Myocyte (in vitro differentiated cells): ENCODE data around the gene IRS2. TPM values are rescaled to one million over a fixed set of nuclear protein-coding genes. Genes with fewer than 3 reads are reported as not detected.

Source experiments
- DNase-seq: peaks from one replicate; pipeline ENCODE4 v3.0.0-alpha.2; 2012; ENCODE audit warnings: low read depth
- total RNA-seq: library from RNA; depleted of rRNA; stranded (reverse); fragments of >200 nt; gene quantifications from 2 replicates; pipeline ENCODE4 v1.2.3, GENCODE V29; 2014

The IRS2 gene
- total RNA-seq, 1 donor from 2014 or later: 5.7 TPM

DNA sequence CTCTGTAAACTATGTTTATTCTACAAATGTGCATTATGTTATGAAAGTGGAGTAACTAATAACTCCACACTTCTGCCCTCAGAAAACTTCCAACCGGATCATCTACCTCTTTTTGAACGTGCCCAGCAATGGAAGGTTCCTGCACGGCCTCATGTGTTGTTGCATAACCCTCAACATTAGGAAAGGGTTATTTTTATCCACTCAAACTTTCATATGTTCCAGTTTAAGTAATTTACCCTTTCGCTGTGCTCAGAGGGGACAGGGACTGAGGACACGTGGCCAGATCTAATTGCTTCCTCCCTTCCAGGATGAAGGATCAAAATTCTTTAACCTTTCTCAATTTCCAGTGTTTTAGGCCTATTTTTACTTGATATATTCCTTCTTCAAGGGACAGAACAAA lies 29.6 kb downstream of the IRS2 start:
- DNase-seq: no peak

GRCh38 chr13:109755997-109756396 lies 30.4 kb downstream of the IRS2 start:
- DNase-seq: no peak

GRCh38 chr13:109755551-109755950 lies 30.8 kb downstream of the IRS2 start:
- DNase-seq: no peak

- no peak for DNase-seq
Observed at GRCh38 chr13:109751477-109751876, 34.9 kb downstream of the IRS2 start.

- no peak for DNase-seq
Observed at GRCh38 chr13:109750221-109750775, 36.1 kb downstream of the IRS2 start.

GRCh38 chr13:109749365-109749764 lies 37.0 kb downstream of the IRS2 start:
- DNase-seq: no peak

GRCh38 chr13:109748677-109749076 lies 37.7 kb downstream of the IRS2 start:
- DNase-seq: no peak

GRCh38 chr13:109747524-109747923 lies 38.9 kb downstream of the IRS2 start:
- no peak for DNase-seq

DNA sequence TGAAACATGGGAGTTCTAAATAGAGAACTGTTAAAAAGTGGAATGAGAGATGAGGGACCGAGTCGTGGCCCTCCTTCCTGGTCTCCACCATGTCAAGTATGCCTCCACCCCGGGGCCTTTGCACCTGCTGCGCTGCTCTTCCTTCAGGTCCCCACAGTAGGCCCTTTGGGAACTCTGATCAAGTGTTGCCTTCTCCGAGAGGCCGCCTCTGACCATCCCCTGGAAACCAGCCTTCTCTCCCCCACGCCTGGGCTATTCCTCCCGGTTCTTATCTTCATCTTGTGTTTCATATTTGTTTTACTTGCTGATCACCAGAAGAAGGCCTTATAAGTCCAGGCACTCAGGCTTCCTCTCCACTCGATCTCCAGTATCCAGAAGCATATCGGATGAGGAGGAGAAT lies 40.0 kb downstream of the IRS2 start:
- DNase-seq: no peak

DNA sequence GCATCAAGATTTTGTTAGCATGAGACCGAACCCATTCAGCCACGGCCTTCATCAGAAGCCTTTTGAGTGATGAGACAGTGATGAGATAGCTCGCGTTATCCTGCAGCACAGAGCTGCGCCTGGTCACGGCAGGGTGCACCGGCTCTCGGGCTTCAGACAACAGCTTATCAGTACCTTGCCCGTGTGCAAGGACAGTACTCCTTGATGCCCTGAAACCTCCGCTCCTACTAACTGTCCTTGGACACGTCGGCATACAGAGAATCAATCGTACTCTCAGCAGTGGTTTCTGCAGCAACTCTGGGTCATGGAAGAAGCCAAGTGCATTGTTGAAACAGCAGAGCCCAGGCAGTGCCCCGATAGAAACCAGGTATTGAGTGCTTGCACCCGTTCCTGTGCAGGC lies 40.7 kb downstream of the IRS2 start:
- DNase-seq: no peak

DNA sequence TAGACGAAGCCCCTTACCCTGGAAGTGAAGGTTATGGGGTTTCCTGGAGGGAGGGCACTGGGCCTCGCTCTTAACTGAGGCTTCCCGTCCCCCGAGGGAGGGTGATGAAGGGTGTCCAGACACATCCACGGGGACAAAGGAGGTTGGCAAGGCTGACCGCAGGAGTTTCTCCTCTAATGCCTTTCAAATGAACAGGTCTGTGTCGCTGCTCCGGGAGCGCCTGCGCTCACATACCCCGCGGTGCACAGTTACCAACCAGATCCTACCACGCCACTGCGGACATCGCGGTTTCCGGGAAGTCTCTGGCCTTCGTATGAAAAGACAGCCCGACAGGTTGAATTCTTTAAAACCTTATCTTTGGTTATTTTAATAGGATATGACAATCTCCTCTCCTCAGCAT lies 41.3 kb downstream of the IRS2 start:
- DNase-seq: no peak

DNA sequence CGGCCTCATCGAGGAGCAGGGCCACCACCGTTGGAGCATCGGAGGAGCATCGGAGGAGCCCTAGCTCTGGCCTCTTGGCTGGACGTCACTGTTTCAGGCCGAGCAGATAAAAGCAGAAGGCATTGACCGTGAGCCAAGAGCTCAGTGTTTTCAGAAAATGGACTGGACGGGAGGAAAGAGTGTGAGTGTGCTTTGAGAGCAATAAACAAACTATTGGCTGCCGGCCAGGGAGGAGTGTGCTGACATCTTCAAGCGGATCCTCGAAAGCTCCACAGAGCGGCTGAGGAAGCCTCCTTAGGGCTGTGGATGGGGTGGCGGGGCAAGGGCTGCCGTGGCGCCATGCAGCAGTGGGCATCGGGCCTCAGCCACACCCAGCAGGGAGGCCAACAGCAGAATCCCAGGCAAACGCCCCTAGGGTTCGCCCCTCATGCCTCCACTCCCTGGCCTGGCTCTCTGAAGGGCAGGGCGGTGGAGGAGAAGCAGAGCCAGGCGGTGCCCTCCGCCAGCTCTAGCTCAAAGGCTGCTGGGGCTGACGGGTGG lies 41.8 kb downstream of the IRS2 start:
- DNase-seq: no peak

GRCh38 chr13:109743706-109744453 lies 42.5 kb downstream of the IRS2 start:
- DNase-seq: no peak

DNA sequence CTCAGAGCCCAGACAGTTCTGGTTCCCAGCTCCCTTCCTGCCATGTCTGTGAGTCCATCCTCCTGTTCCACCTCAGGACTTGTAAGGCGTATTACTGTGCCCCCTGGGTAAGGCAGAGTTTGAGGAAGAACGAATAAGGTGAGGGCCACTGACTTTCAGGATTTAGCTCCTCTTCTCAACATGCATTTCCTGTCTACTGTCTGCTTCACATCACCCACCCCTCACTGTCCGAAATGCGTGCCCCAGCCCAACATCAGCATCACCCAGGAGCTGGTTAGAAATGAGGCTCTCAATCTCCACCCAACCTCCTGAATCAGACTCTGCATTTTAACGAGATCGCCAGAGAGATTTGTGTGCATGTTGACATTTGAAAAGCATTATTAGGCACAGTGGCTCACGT lies 44.4 kb downstream of the IRS2 start:
- DNase-seq: no peak

DNA sequence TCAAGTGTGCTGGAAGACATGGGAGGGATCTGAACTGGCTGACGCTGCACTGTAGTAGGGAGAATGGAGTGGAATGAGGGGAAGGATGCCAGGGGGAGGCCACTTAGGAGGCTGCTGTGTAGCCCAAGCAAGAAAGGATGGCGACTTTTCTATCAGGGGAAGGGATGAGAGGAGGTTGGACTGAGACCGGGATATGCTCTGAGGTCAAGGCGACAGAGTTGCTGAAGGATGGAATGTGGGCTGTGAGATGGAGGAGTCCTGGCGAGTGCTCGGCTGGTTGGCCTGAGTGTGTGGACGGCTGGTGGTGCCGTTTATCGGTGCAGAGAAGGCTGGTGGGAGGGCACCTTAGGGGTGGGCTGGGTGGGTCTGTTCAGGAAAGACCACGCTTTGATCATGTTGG lies 45.7 kb downstream of the IRS2 start:
- DNase-seq: no peak

DNA sequence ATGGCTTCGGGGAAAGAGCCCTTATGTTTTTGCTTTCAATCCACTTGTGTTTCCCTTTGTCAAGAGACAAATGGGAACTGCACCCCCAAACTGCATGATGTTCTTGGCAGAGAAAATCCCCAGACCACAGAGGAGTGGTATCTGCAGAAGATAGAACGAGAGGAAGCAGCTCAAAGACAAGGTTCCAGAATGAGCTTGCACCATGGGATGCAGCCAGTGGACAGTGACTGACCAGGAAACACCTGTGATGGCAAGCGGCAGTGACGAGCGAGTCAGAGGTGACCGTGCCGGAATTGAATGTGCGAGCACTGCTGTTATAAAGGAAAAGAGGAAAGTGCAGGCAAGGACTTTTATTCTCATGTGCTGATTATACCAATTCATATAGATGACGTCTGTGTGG lies 46.3 kb downstream of the IRS2 start:
- DNase-seq: no peak

DNA sequence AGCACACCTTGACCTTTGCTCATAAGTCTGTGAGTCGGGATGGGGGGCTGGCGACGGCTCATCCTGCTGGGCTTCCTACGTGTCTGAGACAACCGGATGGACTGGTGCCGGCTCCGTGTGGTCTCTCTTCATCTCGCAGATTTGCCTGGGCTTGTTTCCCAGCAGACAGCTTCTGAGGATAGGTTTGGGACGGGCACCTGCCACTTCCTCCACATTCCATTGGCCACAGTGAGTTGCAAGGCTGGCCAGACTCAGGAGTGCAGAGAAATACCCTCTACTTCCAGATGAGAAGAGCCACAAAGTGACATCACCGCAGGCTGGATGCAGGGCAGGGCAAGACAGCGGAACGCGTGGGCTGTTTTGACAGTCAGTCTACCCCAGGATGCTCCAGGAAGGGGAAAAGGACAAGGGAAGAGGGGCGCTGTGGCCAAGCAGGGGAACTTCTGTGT lies 48.1 kb downstream of the IRS2 start:
- no peak for DNase-seq

DNA sequence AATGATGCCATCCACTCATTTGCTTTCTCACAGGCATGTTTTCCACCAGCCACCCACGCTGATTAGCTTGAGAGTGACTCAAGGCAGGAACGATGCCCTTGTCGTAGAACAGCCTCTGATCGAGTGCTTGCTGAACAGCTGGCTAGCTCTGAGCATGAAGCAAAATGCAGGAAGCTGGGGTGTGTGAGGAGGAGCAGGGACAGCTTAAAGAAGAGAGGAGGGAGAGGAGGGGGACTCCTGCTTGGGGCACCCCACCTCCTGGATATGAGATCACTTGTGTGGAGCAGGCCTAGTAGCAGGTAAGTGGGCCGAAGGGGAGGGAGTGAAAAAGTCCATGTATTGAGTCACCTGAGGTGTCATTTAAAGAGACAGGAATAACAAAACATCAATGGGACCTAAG lies 48.8 kb downstream of the IRS2 start:
- peak; percentile 49 for DNase-seq

GRCh38 chr13:109737046-109737573 lies 49.3 kb downstream of the IRS2 start:
- DNase-seq: no peak

DNA sequence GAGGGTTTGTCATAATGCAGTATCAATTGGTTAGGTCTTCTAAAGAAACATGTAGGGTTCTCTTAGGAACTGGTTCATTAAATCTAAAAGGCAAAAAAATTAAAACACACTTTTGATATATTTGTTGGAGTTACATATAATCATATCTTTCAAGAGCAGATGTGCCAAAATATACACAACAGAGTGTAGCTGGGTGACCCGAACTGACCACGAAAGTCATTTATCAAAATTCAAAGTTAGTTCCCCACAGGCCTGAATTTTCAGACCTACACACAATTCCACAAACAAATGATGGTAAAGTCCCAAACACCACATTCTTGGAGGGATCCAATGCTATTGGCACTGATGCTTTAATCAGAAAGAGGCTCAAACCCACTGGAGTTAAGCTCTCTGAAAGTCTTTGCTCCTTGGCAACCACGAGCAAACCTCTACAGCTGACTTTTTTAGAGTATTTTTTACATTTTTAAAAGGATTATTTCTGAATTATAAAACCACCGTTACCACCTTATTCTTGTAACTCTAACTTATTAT lies 50.9 kb downstream of the IRS2 start:
- no peak for DNase-seq

GRCh38 chr13:109734002-109734785 lies 52.2 kb downstream of the IRS2 start:
- peak; percentile 19 for DNase-seq

- no peak for DNase-seq
Observed at GRCh38 chr13:109733550-109733949, 52.8 kb downstream of the IRS2 start.
